Sigmoid colon (tissue), 3 donors: ENCODE results near the gene ADAMTS17.

ENCODE experiments used
- POLR2A ChIP-seq, 2 donors: fragments of 450-650 bp; IDR thresholded peaks; one replicate each; pipeline ENCODE4 v1.6.1; 2016; ENCODE audit warnings: antibody characterized with exemption in 2 of 2, mild to moderate bottlenecking in 2 of 2, moderate library complexity in 2 of 2
- TF ChIP-seq, protein P1 (sequence below), 4 experiments: fragments of 450-650 bp in 3 of 4; fragments of 200-600 bp in 1 of 4; IDR thresholded peaks; one replicate each; pipeline ENCODE4 v1.5.1; 2016 to 2019; ENCODE audit warnings: antibody characterized with exemption in 4 of 4, mild to moderate bottlenecking in 3 of 4, moderate library complexity in 2 of 4

GRCh38 chr15:100186366-100186765 lies 155.4 kb downstream of the ADAMTS17 start:
- no peak for TF ChIP-seq POLR2A (IDR thresholded peaks at IDR 0.05)
- TF ChIP-seq, protein P1, sequence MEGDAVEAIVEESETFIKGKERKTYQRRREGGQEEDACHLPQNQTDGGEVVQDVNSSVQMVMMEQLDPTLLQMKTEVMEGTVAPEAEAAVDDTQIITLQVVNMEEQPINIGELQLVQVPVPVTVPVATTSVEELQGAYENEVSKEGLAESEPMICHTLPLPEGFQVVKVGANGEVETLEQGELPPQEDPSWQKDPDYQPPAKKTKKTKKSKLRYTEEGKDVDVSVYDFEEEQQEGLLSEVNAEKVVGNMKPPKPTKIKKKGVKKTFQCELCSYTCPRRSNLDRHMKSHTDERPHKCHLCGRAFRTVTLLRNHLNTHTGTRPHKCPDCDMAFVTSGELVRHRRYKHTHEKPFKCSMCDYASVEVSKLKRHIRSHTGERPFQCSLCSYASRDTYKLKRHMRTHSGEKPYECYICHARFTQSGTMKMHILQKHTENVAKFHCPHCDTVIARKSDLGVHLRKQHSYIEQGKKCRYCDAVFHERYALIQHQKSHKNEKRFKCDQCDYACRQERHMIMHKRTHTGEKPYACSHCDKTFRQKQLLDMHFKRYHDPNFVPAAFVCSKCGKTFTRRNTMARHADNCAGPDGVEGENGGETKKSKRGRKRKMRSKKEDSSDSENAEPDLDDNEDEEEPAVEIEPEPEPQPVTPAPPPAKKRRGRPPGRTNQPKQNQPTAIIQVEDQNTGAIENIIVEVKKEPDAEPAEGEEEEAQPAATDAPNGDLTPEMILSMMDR (IDR thresholded peaks at IDR 0.05): no peak
